ENCODE data around the gene TEPSIN. TPM values are rescaled to one million over a fixed set of nuclear protein-coding genes. Genes with fewer than 3 reads are reported as not detected.

TEPSIN gene
- total and polyA plus RNA-seq, 2 donors (not counting 3 experiments of a cell fraction or from before 2014, with no cell fraction given): 41.6 to 45.3 TPM

DNA sequence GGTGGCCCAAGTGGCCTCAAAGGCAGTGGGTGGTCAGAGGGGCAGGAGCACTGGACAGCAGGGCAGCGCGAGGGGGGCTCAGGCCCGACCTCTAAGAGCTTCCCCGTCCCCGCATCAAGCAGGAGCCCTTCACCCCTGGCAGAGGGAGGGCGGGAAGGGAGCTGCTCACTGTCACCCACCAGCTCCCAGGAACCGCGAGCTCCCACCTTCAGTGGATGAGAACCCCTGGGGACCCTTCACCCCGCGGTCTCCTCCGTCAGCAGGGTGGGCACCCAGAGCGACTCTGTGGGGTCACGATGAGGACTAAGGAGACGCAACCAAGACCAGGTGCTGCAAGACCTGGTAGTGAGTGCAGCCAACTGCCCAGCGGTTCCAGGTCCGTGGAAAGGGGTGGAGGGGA, 29.7 kb downstream of the TEPSIN start:
- H3K9me3 ChIP-seq (replicated peaks; ENCODE audit: control insufficient read depth, insufficient read depth, low read length): no peaks in the 10 kb centered on the region
- BruUV-seq (replicated peaks): no TSS peak
- DNase-seq (ENCODE audit: low read depth, low spot score): no peak
- no peaks in the 10 kb centered on the region for H3K9me1 ChIP-seq (replicated peaks; ENCODE audit: control insufficient read depth, extremely low read depth, insufficient read depth, low read length)
- dilution Hi-C loops (cut with MboI; ENCODE audit: extremely low pct_ligation_motif_present, low sequenced_read_pairs) (no loop called here), intact Hi-C loops (cut with micrococcal nuclease) (no loop called here)
- no peaks in the 10 kb centered on the region for H3K27me3 ChIP-seq (ENCODE audit: control insufficient read depth in 2 of 2, insufficient read depth in 2 of 2, low read length in 2 of 2)
- no peak overlapping the region for H2AFZ ChIP-seq (ENCODE audit: low read depth, low read length)
- TF ChIP-seq, protein P1, sequence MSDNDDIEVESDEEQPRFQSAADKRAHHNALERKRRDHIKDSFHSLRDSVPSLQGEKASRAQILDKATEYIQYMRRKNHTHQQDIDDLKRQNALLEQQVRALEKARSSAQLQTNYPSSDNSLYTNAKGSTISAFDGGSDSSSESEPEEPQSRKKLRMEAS (IDR thresholded peaks at IDR 0.05; ENCODE audit: insufficient read depth, insufficient read length): no peak
- TF ChIP-seq EZH2 (IDR thresholded peaks at IDR 0.05; ENCODE audit: borderline replicate concordance, low read depth, low read length, severe bottlenecking): no peak
- TF ChIP-seq FOS (IDR thresholded peaks at IDR 0.05; ENCODE audit: borderline replicate concordance, insufficient read depth, low read length): no peak
- TF ChIP-seq GATA2 (IDR thresholded peaks at IDR 0.05; ENCODE audit: insufficient read depth, insufficient read length, low read depth, low read length): no peak
- no peak for TF ChIP-seq POLR2AphosphoS5 (IDR thresholded peaks at IDR 0.05; ENCODE audit: insufficient read depth, low read depth, low read length)
- no peak for TF ChIP-seq JUN (IDR thresholded peaks at IDR 0.05; ENCODE audit: borderline replicate concordance, insufficient read depth, insufficient read length, low read depth)
- TF ChIP-seq POLR2A (IDR thresholded peaks at IDR 0.05; ENCODE audit: low read depth, low read length): no peak
- TF ChIP-seq, protein P2, sequence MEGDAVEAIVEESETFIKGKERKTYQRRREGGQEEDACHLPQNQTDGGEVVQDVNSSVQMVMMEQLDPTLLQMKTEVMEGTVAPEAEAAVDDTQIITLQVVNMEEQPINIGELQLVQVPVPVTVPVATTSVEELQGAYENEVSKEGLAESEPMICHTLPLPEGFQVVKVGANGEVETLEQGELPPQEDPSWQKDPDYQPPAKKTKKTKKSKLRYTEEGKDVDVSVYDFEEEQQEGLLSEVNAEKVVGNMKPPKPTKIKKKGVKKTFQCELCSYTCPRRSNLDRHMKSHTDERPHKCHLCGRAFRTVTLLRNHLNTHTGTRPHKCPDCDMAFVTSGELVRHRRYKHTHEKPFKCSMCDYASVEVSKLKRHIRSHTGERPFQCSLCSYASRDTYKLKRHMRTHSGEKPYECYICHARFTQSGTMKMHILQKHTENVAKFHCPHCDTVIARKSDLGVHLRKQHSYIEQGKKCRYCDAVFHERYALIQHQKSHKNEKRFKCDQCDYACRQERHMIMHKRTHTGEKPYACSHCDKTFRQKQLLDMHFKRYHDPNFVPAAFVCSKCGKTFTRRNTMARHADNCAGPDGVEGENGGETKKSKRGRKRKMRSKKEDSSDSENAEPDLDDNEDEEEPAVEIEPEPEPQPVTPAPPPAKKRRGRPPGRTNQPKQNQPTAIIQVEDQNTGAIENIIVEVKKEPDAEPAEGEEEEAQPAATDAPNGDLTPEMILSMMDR (IDR thresholded peaks at IDR 0.05; ENCODE audit: extremely low read depth in 1 of 2, insufficient read depth in 1 of 2, low read depth in 1 of 2, low read length in 2 of 2): no peak
- TF ChIP-seq MYC (IDR thresholded peaks at IDR 0.05; ENCODE audit: low read depth, low read length): no peak
- no peaks in the 10 kb centered on the region for H3K79me2 ChIP-seq (ENCODE audit: control insufficient read depth, insufficient read depth, low read length)
- no peak overlapping the region for H3K27ac ChIP-seq (ENCODE audit: insufficient read depth, low read depth, low read length)
- no peak overlapping the region for H3K4me2 ChIP-seq (ENCODE audit: insufficient read depth, low read length)
- H3K36me3 ChIP-seq (ENCODE audit: control insufficient read depth in 2 of 2, extremely low read depth in 1 of 2, insufficient read depth in 2 of 2, low read length in 2 of 2): peaks cover 0 to 4% of the 10 kb centered on the region in 2 experiments
- no peak overlapping the region for H3K9ac ChIP-seq (replicated peaks; ENCODE audit: extremely low read depth, insufficient read depth, low read length)
- H4K20me1 ChIP-seq (replicated peaks; ENCODE audit: control insufficient read depth, extremely low read depth, insufficient read depth, low read length): no peaks in the 10 kb centered on the region
- no peak overlapping the region for H3K4me3 ChIP-seq (replicated peaks in 1 of 3; ENCODE audit: insufficient read depth in 1 of 3, low read depth in 1 of 3, low read length in 3 of 3)
- no peak for FAIRE-seq
- ChIA-PET CTCF (no interaction called here), POLR2A (no interaction called here)
- H3K4me1 ChIP-seq (ENCODE audit: control insufficient read depth, extremely low read depth, insufficient read depth, low read length): peaks cover 6% of the 10 kb centered on the region

All from endothelial cell of umbilical vein (primary cell).